ENCODE data around the gene C14orf180.

The C14orf180 gene

DNA sequence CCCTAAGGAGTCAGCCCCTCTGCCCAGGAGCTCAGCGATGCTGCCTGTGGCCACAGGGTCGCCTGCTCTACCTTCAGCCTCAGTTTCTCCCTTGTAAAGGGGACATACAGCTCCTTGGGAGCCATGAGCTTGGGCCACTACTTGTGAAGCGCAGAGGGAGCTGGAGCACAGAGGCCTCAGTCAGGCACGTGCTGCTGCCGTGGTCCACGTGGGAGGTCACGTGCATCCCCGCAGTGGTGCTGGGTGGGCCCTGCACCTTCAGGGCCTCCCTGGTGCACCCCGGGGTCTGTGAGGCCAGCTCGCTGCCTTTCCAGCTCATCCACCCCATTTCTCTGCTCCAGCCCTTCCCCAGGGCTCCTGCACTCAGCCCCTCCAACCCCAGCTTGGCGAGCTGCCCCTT is 10.9 kb upstream of the C14orf180 start:
- Histone ChIP-seq H3K27ac (no peak overlapping the region), H3K9ac (0 out of 2 replicates have a peak overlapping the region, but pooled peaks have one; percentile 15), H3K36me3 (no peaks in the 10 kb centered on the region), H4K20me1 (no peaks in the 10 kb centered on the region), H3K27me3 (no peaks in the 10 kb centered on the region), H3K9me3 (no peaks in the 10 kb centered on the region), H3K4me1 (peaks cover 38% of the 10 kb centered on the region), H3K4me3 (no peak overlapping the region), H3K4me2 (no peak overlapping the region)
- TF ChIP-seq Cebpa-rat (IDR thresholded peaks at IDR 0.05): no peak

DNA sequence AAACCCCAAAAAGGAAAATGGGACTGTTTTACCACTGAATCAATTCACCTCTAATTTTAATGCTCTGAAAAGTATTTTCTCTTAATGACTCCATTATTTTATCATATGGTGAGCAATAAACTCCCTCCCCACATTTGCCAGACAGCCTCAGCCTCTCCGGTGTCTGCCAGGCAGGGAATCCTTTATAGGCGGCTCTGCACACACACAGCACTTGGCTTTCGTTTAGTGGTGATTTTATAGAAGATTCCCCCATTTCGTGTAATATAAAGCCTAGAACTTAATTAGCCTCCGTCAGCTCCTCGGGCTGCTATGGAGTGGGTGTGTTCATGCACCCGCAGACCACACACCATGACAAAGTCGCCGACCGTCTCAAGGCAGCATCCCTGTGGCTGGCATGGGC is 10.1 kb upstream of the C14orf180 start:
- Histone ChIP-seq H4K20me1 (no peaks in the 10 kb centered on the region), H3K4me3 (no peak overlapping the region), H3K27ac (no peak overlapping the region), H3K4me1 (peaks cover 30% of the 10 kb centered on the region), H3K9ac (no peak overlapping the region), H3K27me3 (no peaks in the 10 kb centered on the region), H3K9me3 (no peaks in the 10 kb centered on the region), H3K4me2 (no peak overlapping the region), H3K36me3 (no peaks in the 10 kb centered on the region)
- TF ChIP-seq Cebpa-rat (IDR thresholded peaks at IDR 0.05): no peak

DNA sequence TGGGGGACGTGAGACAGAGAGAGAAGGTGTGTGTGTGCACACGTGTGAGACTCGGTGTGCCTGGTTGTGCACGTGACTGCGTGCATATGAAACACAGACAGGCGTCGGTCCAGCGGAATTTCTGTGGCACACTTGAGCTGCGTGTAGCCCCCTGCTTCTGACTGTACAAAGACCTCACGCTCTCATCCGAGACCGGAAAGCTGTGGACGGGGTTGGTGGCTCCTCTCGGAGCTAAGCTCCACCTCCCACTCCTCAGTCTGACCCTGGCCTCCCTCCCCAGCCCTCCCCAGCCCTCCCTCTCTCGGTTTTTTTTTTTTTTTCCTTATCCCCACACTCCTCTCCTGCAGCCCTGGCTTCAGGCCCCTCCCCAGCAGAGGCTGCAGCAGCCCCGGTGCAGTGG is 8.3 kb upstream of the C14orf180 start:
- no peaks in the 10 kb centered on the region for H3K27me3 ChIP-seq
- no peaks in the 10 kb centered on the region for H3K9me3 ChIP-seq

DNA sequence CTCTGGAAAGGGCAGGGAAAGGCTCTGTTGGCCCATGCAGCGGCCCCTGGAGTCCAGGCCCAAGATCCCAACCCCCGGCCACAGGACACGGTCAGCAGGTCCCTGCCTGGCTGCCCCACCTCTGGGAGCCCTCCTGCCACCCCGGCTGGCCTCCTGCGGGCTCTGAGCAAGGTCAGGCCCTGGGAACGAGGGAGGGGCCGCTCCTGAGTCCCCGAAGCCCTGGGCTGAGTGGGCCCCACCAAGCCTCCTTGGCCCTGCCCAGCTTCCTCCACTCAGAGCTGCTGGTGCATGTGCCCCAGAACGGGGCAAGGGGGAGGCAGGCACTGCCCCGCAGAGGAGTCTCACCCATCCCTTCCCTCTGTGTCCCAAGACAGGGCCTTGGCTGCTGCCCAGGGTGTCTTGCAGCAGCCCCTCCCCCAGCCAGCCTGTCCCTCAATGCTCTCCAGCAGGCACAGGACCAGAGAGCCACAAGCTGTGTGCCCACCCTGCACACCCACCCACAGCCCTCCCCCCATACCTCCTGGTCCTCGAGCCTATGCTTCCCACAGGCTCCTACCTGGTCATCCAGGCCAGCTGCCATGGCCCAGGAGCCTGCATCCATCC is 7.4 kb upstream of the C14orf180 start:
- Histone ChIP-seq H4K20me1 (no peaks in the 10 kb centered on the region), H3K4me1 (peaks cover 20% of the 10 kb centered on the region), H3K9me3 (no peaks in the 10 kb centered on the region), H3K27ac (peak overlapping the region; percentile 19; the same call in 1 of the 2 replicates), H3K4me3 (no peak overlapping the region), H3K36me3 (no peaks in the 10 kb centered on the region), H3K9ac (no peak overlapping the region), H3K4me2 (peak overlapping the region; percentile 23; the same call in 1 of the 2 replicates), H3K27me3 (no peaks in the 10 kb centered on the region)
- no peak for TF ChIP-seq Cebpa-rat (IDR thresholded peaks at IDR 0.05)

More for the DNA sequence above, 8.3 kb upstream of the C14orf180 start:
- H3K4me3 ChIP-seq: no peak overlapping the region
- no peak overlapping the region for H3K4me2 ChIP-seq
- H3K9ac ChIP-seq: no peak overlapping the region
- peaks cover 15% of the 10 kb centered on the region for H3K4me1 ChIP-seq
- H3K36me3 ChIP-seq: no peaks in the 10 kb centered on the region
- H3K27ac ChIP-seq: no peak overlapping the region
- TF ChIP-seq Cebpa-rat (IDR thresholded peaks at IDR 0.05): no peak
- no peaks in the 10 kb centered on the region for H4K20me1 ChIP-seq

DNA sequence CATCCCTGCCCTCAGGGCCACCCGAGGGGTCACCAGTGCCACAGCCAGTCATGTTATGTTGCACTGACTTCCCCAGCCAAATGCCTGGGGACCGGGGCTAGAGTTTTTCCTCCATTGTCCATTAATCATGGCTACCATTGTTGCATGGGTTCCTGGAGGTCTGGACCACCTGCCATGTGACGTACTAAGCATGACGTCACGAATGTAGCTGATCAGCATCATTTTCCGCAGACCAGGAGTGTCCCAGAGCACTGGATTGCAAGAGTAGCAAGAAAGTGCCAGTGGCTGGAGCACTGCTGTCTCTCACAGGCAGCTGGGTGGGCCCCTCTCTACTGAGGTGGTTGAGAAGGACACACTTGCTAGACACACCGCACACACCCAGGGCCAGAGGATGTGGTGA is 6.9 kb upstream of the C14orf180 start:
- Histone ChIP-seq H3K36me3 (no peaks in the 10 kb centered on the region), H3K4me2 (no peak overlapping the region), H3K4me3 (no peak overlapping the region), H3K27me3 (no peaks in the 10 kb centered on the region), H3K9ac (no peak overlapping the region), H3K9me3 (no peaks in the 10 kb centered on the region), H3K27ac (no peak overlapping the region), H4K20me1 (no peaks in the 10 kb centered on the region), H3K4me1 (peaks cover 20% of the 10 kb centered on the region)
- no peak for TF ChIP-seq Cebpa-rat (IDR thresholded peaks at IDR 0.05)

DNA sequence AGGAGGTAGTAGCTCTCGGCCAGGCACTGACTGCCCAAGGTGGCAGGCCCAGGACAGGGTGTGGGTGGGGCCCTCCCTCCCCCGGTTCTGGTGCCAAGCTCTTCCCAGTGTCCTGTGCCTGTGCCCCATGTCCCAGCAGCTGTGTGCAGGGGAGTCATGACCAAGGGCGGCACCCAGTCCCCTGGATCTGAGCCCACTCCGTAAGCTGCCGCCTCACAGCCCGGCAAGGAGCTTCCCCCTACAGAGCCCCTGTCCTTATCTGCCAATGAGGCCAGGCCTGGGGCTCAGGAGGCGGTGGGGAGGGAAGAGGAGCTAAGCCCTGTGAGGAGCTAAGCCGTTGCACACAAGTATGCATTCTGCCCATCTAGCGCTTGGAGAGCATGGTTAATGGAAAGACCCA is 5.6 kb upstream of the C14orf180 start:
- Histone ChIP-seq H3K9ac (no peak overlapping the region), H3K4me2 (no peak overlapping the region), H3K27me3 (no peaks in the 10 kb centered on the region), H3K27ac (no peak overlapping the region), H3K36me3 (no peaks in the 10 kb centered on the region), H4K20me1 (no peaks in the 10 kb centered on the region), H3K9me3 (no peaks in the 10 kb centered on the region), H3K4me3 (no peak overlapping the region), H3K4me1 (peaks cover 20% of the 10 kb centered on the region)
- TF ChIP-seq Cebpa-rat (IDR thresholded peaks at IDR 0.05): no peak

DNA sequence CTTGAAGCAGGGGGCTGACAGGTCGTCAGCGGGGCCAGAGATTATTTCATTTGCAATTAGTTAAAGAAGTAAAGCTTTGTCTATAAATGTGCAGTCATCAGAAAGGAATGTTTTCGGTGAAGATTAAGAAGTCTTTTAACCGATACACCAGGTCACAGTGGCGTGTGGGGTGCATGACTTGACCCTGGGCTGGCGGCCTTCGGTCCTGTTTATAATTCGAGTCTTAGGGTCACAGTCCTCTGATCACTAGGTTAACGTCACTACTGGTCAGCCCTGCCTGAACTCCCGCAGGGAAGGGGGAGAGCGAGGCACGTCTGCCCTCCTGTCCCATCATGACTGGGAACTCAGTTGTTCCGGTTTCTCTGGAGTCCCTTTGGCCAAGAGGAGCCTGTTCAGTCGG is 5.0 kb upstream of the C14orf180 start:
- Histone ChIP-seq H3K4me2 (no peak overlapping the region), H3K36me3 (no peaks in the 10 kb centered on the region), H4K20me1 (no peaks in the 10 kb centered on the region), H3K4me1 (peaks cover 23% of the 10 kb centered on the region), H3K27me3 (no peaks in the 10 kb centered on the region), H3K9ac (no peak overlapping the region), H3K4me3 (no peak overlapping the region), H3K9me3 (no peaks in the 10 kb centered on the region), H3K27ac (no peak overlapping the region)
- no peak for TF ChIP-seq Cebpa-rat (IDR thresholded peaks at IDR 0.05)

DNA sequence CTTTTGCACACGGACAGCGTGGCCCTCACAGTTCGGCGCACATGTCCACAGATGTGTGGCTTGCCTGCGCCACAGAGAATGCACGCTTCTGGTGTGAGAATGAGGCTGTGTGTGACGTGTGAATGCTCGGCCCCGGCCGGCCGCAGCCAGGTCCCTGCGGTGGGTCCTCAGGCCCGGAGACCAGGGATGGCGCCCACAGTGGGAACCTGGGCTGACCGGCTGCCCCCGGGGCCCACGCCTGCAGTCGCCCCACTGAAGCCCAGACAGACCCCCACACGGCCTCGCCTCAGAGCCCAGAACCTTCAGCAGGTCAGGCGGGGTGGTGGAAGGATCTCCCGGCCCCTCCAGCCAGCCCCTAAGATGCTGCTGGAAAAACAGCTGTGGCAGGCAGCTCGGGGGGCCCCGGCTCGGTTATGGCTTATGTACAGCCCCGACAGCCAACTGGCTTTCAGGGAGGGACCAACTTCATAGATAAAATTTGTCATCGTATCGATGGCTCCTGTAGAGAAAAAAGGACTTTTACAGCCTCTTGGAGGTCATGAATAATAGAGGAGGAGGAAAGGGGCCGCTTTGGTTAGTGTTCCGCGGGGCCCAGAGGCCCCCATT is 4.5 kb upstream of the C14orf180 start:
- Histone ChIP-seq H3K9me3 (no peaks in the 10 kb centered on the region), H3K9ac (no peak overlapping the region), H3K36me3 (no peaks in the 10 kb centered on the region), H3K4me1 (peaks cover 28% of the 10 kb centered on the region), H3K4me2 (no peak overlapping the region), H3K4me3 (no peak overlapping the region), H4K20me1 (no peaks in the 10 kb centered on the region), H3K27ac (no peak overlapping the region), H3K27me3 (no peaks in the 10 kb centered on the region)
- TF ChIP-seq Cebpa-rat (IDR thresholded peaks at IDR 0.05): no peak

DNA sequence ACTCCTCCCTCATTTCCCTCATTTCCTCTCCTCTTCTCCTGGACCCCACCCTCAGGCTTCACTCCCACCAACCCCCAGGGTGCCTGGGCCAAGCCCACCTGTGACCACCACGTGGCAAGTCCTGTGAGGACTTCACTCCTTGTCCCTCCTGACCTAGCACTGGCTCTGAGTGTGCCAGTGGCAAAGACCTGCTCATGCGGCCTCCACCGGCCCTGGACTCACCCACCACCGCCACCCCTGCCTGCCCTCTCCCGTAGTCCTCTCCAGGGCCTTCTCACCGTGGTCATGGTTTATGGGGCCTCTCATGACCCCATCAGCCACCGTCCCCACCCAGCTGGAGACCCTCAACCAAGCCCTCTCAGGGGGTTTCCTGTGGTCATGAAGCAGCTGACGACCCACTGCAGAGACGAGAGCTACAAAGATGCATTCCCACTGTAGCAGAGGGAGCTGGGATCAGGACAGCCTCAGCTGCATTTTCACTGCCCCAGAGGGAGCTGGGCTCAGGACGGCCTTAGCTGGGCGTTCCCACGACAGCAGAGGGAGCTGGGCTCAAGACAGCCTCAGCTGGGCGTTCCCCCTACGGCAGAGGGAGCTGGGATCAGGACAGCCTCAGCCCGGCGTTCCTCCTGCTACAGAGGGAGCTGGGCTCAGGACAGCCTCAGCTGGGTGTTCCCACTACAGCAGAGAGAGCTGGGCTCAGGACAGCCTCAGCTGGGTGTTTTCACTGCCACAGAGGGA is 3.2 kb upstream of the C14orf180 start:
- H4K20me1 ChIP-seq: no peaks in the 10 kb centered on the region
- peak overlapping the region; percentile 55; the same call in 1 of the 2 replicates for H3K27ac ChIP-seq
- H3K9ac ChIP-seq: 0 out of 2 replicates have a peak overlapping the region, but pooled peaks have one; percentile 45
- peaks cover 41% of the 10 kb centered on the region for H3K4me1 ChIP-seq
- no peak overlapping the region for H3K4me3 ChIP-seq
- H3K36me3 ChIP-seq: no peaks in the 10 kb centered on the region
- H3K4me2 ChIP-seq: peak overlapping the region; percentile 44
- H3K27me3 ChIP-seq: no peaks in the 10 kb centered on the region
- no peak for TF ChIP-seq Cebpa-rat (IDR thresholded peaks at IDR 0.05)
- H3K9me3 ChIP-seq: no peaks in the 10 kb centered on the region

DNA sequence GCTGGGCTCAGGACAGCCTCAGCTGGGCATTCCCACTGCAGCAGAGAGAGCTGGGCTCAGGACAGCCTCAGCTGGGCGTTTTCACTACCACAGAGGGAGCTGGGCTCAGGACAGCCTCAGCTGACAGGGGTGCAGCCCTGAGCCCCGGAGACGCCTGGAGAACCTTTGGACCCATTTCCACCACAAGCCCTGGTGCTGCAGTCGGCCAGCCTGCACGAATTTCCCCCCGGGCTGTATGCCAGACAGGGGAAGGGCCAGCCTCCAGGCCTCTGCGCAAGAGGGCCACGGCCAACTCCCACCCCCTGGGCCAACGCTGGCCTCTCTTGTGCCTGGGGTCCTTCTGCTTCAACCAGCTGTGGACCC is 2.6 kb upstream of the C14orf180 start:
- TF ChIP-seq Cebpa-rat (IDR thresholded peaks at IDR 0.05): no peak
- Histone ChIP-seq H3K27ac (no peak overlapping the region), H3K4me1 (peaks cover 42% of the 10 kb centered on the region), H3K4me2 (peak overlapping the region; percentile 44), H3K9ac (0 out of 2 replicates have a peak overlapping the region, but pooled peaks have one; percentile 45), H4K20me1 (no peaks in the 10 kb centered on the region), H3K9me3 (no peaks in the 10 kb centered on the region), H3K4me3 (no peak overlapping the region), H3K36me3 (no peaks in the 10 kb centered on the region), H3K27me3 (no peaks in the 10 kb centered on the region)

Data from BLaER1 (cell line).